MM.1S (cell line): ENCODE data around the gene MAPK11.

Experiments used
- DNase-seq: peaks from one replicate; pipeline ENCODE4 v3.0.0-alpha.2; 2015
- H2AFZ ChIP-seq: fragments of 300-600 bp; sonication (generic); 2 replicates; pipeline ENCODE4 v1.6.0; 2016; ENCODE audit warnings: antibody characterized with exemption, low read length
- H3F3A ChIP-seq: fragments of 300-600 bp; sonication (generic); 2 replicates; pipeline ENCODE4 v1.6.1; 2016; ENCODE audit warnings: mild to moderate bottlenecking, antibody characterized with exemption, low read length, moderate library complexity, mixed read lengths; ENCODE audit not compliant: insufficient read depth
- H3K27ac ChIP-seq: fragments of 300-600 bp; sonication (generic); 2 replicates; pipeline ENCODE4 v1.5.1; 2016; ENCODE audit warnings: mild to moderate bottlenecking, low read length
- H3K27me3 ChIP-seq: fragments of 300-600 bp; sonication (generic); replicated peaks from 2 replicates; pipeline ENCODE4 v1.6.0; 2016; ENCODE audit warnings: low read length; ENCODE audit not compliant: insufficient read depth
- H3K36me3 ChIP-seq: fragments of 300-600 bp; sonication (generic); replicated peaks from 2 replicates; pipeline ENCODE4 v1.6.1; 2016; ENCODE audit warnings: mild to moderate bottlenecking, low read length, mixed read lengths; ENCODE audit not compliant: insufficient read depth
- H3K4me1 ChIP-seq: fragments of 300-600 bp; sonication (generic); 2 replicates; pipeline ENCODE4 v1.6.1; 2016; ENCODE audit warnings: low read length, mixed read lengths
- H3K4me2 ChIP-seq: fragments of 300-600 bp; sonication (generic); 2 replicates; pipeline ENCODE4 v1.6.0; 2016; ENCODE audit warnings: low read depth, low read length
- H3K4me3 ChIP-seq: fragments of 300-600 bp; sonication (generic); 2 replicates; pipeline ENCODE4 v1.5.1; 2016; ENCODE audit warnings: low read length, mixed read lengths
- H3K79me2 ChIP-seq: fragments of 300-600 bp; sonication (generic); 2 replicates; pipeline ENCODE4 v1.6.1; 2016; ENCODE audit warnings: mixed run types, low read length, mixed read lengths
- H3K9ac ChIP-seq: fragments of 300-600 bp; sonication (generic); 2 replicates; pipeline ENCODE4 v1.6.1; 2016; ENCODE audit warnings: low read length, mixed read lengths
- H3K9me2 ChIP-seq: fragments of 300-600 bp; sonication (generic); replicated peaks from 2 replicates; pipeline ENCODE4 v1.6.1; 2016; ENCODE audit warnings: mild to moderate bottlenecking, low read length, mixed read lengths; ENCODE audit not compliant: insufficient read depth
- H3K9me3 ChIP-seq: fragments of 300-600 bp; sonication (generic); replicated peaks from 2 replicates; pipeline ENCODE4 v1.6.1; 2016; ENCODE audit warnings: mild to moderate bottlenecking, low read length, mixed read lengths; ENCODE audit not compliant: insufficient read depth
- H4K20me1 ChIP-seq: fragments of 300-600 bp; sonication (generic); 2 replicates; pipeline ENCODE4 v1.6.1; 2016; ENCODE audit warnings: mild to moderate bottlenecking, low read length, moderate library complexity, mixed read lengths; ENCODE audit not compliant: insufficient read depth
- EZH2 ChIP-seq: fragments of 300-600 bp; sonication (generic); optimal IDR thresholded peaks from 2 replicates; pipeline ENCODE3; 2017; ENCODE audit warnings: low read depth, mild to moderate bottlenecking, antibody characterized with exemption, low read length, mixed read lengths
- EZH2phosphoT487 ChIP-seq: fragments of 300-600 bp; sonication (generic); IDR thresholded peaks from 2 replicates; pipeline ENCODE4 v1.6.1; 2018; ENCODE audit warnings: antibody characterized with exemption, low read length
- TF ChIP-seq, protein P1 (sequence below): fragments of 300-600 bp; sonication (generic); IDR thresholded peaks from 2 replicates; pipeline ENCODE4 v1.5.1; 2016; ENCODE audit warnings: antibody characterized with exemption, low read length, mixed read lengths

Gene MAPK11

GRCh38 chr22:50287731-50288130 lies 17.6 kb upstream of the MAPK11 start:
- Histone ChIP-seq H3K4me2 (no peak overlapping the region), H3F3A (no peaks in the 10 kb centered on the region), H3K4me3 (no peak overlapping the region), H3K4me1 (no peaks in the 10 kb centered on the region), H3K27ac (no peak overlapping the region), H3K27me3 (no peaks in the 10 kb centered on the region), H2AFZ (no peak overlapping the region), H4K20me1 (no peaks in the 10 kb centered on the region), H3K9me3 (no peaks in the 10 kb centered on the region), H3K9me2 (no peaks in the 10 kb centered on the region), H3K79me2 (peaks cover 2% of the 10 kb centered on the region; the same call in 1 of the 2 replicates), H3K9ac (no peak overlapping the region), H3K36me3 (no peaks in the 10 kb centered on the region)
- TF ChIP-seq EZH2phosphoT487 (no peak), EZH2 (no peak)
- TF ChIP-seq, protein P1, sequence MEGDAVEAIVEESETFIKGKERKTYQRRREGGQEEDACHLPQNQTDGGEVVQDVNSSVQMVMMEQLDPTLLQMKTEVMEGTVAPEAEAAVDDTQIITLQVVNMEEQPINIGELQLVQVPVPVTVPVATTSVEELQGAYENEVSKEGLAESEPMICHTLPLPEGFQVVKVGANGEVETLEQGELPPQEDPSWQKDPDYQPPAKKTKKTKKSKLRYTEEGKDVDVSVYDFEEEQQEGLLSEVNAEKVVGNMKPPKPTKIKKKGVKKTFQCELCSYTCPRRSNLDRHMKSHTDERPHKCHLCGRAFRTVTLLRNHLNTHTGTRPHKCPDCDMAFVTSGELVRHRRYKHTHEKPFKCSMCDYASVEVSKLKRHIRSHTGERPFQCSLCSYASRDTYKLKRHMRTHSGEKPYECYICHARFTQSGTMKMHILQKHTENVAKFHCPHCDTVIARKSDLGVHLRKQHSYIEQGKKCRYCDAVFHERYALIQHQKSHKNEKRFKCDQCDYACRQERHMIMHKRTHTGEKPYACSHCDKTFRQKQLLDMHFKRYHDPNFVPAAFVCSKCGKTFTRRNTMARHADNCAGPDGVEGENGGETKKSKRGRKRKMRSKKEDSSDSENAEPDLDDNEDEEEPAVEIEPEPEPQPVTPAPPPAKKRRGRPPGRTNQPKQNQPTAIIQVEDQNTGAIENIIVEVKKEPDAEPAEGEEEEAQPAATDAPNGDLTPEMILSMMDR: no peak
- DNase-seq: no peak

DNA sequence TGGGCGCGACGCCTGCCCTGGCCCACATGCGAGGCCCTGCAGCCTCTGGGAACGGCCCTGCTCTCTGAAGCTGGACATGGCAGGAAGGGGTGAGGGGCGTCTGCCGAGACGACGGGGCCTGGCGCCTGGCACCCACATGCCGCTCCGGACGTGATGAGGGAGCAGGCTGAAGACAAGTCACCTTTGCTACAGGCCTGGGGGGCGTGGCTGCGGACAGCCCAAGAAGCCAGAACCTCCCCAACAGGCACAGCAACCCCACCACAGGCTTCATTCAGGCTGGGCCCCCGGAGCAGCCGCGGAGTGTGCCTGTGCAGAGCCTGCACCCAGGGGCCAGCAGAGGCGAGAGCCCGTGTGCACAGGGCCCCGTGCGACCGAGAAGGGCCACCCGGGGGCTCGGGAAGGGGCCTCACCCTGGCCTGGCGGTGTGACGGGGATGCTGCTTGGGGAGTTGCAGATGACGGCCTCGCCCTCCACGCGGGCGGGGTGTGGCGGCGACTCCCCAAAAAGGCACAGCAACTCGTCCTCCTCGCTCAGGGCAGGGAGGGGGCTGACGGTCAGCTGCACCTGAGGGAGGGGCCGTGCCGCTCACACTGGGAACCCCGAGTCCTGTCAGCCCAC lies 16.6 kb upstream of the MAPK11 start:
- Histone ChIP-seq H3K4me1 (no peaks in the 10 kb centered on the region), H3K79me2 (no peaks in the 10 kb centered on the region), H3K4me3 (no peak overlapping the region), H2AFZ (no peak overlapping the region), H3K9me3 (no peaks in the 10 kb centered on the region), H3K27ac (no peak overlapping the region), H3K36me3 (no peaks in the 10 kb centered on the region), H3K9ac (no peak overlapping the region), H3K4me2 (no peak overlapping the region), H3F3A (no peaks in the 10 kb centered on the region), H3K27me3 (no peaks in the 10 kb centered on the region), H4K20me1 (no peaks in the 10 kb centered on the region), H3K9me2 (no peaks in the 10 kb centered on the region)
- TF ChIP-seq EZH2 (no peak), EZH2phosphoT487 (no peak)
- TF ChIP-seq, protein P1: no peak
- no peak for DNase-seq

- H3K27ac ChIP-seq: no peak overlapping the region
- no peak overlapping the region for H3K4me3 ChIP-seq
- no peak for DNase-seq
- no peaks in the 10 kb centered on the region for H3K36me3 ChIP-seq
- H4K20me1 ChIP-seq: no peaks in the 10 kb centered on the region
- no peak overlapping the region for H2AFZ ChIP-seq
- H3F3A ChIP-seq: no peaks in the 10 kb centered on the region
- H3K79me2 ChIP-seq: no peaks in the 10 kb centered on the region
- no peak overlapping the region for H3K4me2 ChIP-seq
- no peaks in the 10 kb centered on the region for H3K9me3 ChIP-seq
- no peak overlapping the region for H3K9ac ChIP-seq
- no peaks in the 10 kb centered on the region for H3K27me3 ChIP-seq
- H3K4me1 ChIP-seq: no peaks in the 10 kb centered on the region
- H3K9me2 ChIP-seq: no peaks in the 10 kb centered on the region
- TF ChIP-seq EZH2 (no peak), EZH2phosphoT487 (no peak)
- TF ChIP-seq, protein P1: no peak
These were observed 16.1 kb upstream of the MAPK11 start for GRCh38 chr22:50286275-50286674.
